Gastroesophageal sphincter (tissue), 3 donors: Measurements from ENCODE around the gene OR4K15.

ENCODE experiments used
- CTCF ChIP-seq, 4 experiments: fragments of 200-600 bp in 2 of 4; fragments of 450-650 bp in 2 of 4; sonication (generic) in 1 of 4; IDR thresholded peaks; one replicate each; pipeline ENCODE4 v1.5.1; 2017 to 2019; ENCODE audit warnings: antibody characterized with exemption in 4 of 4, mild to moderate bottlenecking in 2 of 4, moderate library complexity in 2 of 4
- EP300 ChIP-seq: sonication (generic); formaldehyde crosslinking; IDR thresholded peaks from one replicate; pipeline ENCODE4 v1.6.1; 2017; ENCODE audit warnings: antibody characterized with exemption, mild to moderate bottlenecking
- POLR2A ChIP-seq, 2 donors: fragments of 450-650 bp; IDR thresholded peaks; one replicate each; pipeline ENCODE4 v1.6.1; 2017; ENCODE audit warnings: antibody characterized with exemption in 2 of 2, mild to moderate bottlenecking in 2 of 2, moderate library complexity in 1 of 2

- no peak for TF ChIP-seq CTCF (IDR thresholded peaks at IDR 0.05)
- TF ChIP-seq EP300, result no peak
- no peak for TF ChIP-seq POLR2A (IDR thresholded peaks at IDR 0.05)
Measured at GRCh38 chr14:19930617-19931016, 44.8 kb upstream of the OR4K15 start, which contains the start of gene OR4K1.
